Activated CD4-positive, alpha-beta T cell treated with anti-CD3 and anti-CD28 coated beads for 36 hours (primary cell): Measurements from ENCODE around the gene ARHGAP6. TPM values are rescaled to one million over a fixed set of nuclear protein-coding genes. Genes with fewer than 3 reads are reported as not detected.

ENCODE experiments used
- ATAC-seq: fragments of 200-7000 bp; cut with Tn5 transposase; one replicate; pipeline ENCODE4 v1.10.0; 2021; ENCODE audit warnings: mild to moderate bottlenecking, moderate library complexity
- CTCF ChIA-PET: fragments of 350-600 bp; sonication (Branson Sonifier 250); formaldehyde crosslinking; loops from one replicate; lab custom pipeline; 2021; ENCODE audit warnings: antibody characterized with exemption; lab: Charles Lee
- POLR2A ChIA-PET: fragments of 350-600 bp; sonication (Branson Sonifier 250); formaldehyde crosslinking; loops from one replicate; lab custom pipeline; 2021; ENCODE audit warnings: antibody characterized with exemption, inconsistent platforms; lab: Charles Lee
- DNase-seq: peaks from one replicate; pipeline ENCODE4 v3.0.0-alpha.2; 2020
- H3K27ac Mint-ChIP-seq: one replicate; pipeline ENCODE4 v1.8.0; 2021; ENCODE audit warnings: mixed read lengths
- H3K27me3 Mint-ChIP-seq: one replicate; pipeline ENCODE4 v1.8.0; 2021; ENCODE audit warnings: mixed read lengths
- H3K36me3 Mint-ChIP-seq: one replicate; pipeline ENCODE4 v1.8.0; 2021; ENCODE audit warnings: low read depth, mixed read lengths
- H3K4me1 Mint-ChIP-seq: one replicate; pipeline ENCODE4 v1.8.0; 2021; ENCODE audit warnings: mixed read lengths
- H3K4me3 Mint-ChIP-seq: one replicate; pipeline ENCODE4 v1.8.0; 2021; ENCODE audit warnings: mild to moderate bottlenecking, moderate library complexity, mixed read lengths
- H3K9me3 Mint-ChIP-seq: one replicate; pipeline ENCODE4 v1.8.0; 2021; ENCODE audit warnings: low read depth, mixed read lengths
- intact Hi-C, 2 experiments: fragments of 100-400 bp; cut with DNase I in 1 of 2; cut with micrococcal nuclease in 1 of 2; formaldehyde crosslinking; loops; one replicate each; pipeline versions ENCODE4 v1.14.2 to v1.15.1; 2022 to 2024; cut with DNase I, micrococcal nuclease
- total RNA-seq, 2 experiments: library from RNA; stranded (reverse); gene quantifications; one replicate each; pipeline ENCODE4 v1.2.3, GENCODE V29; 2021

ARHGAP6 gene
- total RNA-seq, 2 experiments from 2014 or later, result not detected

DNA sequence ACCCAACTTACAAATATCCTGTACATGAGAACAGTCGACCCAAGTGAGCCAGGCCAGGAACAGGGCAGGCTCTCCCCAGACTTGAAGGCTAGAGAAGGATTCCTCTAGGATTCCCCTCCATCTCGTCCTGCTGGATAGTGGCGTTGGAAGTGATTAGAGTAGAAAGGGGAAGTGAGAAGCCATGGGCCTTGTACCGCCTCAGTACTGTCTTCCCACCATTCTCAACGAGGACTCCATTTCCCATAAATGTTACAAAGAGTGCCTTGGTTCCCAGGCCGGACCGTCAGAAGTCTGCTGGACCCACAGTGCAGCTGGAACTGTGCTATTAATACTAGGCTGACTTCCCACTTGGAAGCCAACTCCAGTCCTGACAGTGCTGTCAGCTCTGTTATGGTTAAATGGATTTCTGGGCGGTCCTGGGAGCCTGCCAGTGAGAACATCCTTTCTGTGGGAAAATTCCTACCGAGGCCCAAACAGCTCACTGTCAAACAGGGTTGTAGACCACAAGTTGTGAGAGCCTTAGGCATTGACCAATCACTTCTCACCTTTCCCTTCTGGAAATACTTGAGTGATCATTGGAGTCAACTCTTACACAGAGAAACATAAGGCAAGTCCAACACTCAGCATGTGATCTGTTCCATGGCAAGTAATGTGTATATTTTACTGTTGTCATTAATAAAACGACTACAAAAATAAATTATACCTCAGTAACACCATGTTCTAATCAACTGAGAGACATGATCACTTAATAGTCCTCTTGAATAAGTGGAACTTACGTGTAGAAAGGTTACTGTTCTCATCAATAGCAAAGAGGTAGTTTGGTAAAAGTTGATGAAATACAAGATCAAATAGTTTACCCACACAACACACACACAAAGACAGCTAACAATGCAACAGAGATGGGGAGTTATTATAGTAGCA lies 314.1 kb downstream of the ARHGAP6 start:
- CTCF ChIA-PET, result no interaction called here
- Mint-ChIP-seq H3K27me3 (no peaks in the 10 kb centered on the region), H3K9me3 (no peaks in the 10 kb centered on the region), H3K27ac (no peak overlapping the region), H3K4me1 (peaks cover 2% of the 10 kb centered on the region), H3K4me3 (no peak overlapping the region), H3K36me3 (no peaks in the 10 kb centered on the region)
- POLR2A ChIA-PET, result no interaction called here
- DNase-seq, result no peak
- ATAC-seq, result no peak
- intact Hi-C loops, result no loop called here

DNA sequence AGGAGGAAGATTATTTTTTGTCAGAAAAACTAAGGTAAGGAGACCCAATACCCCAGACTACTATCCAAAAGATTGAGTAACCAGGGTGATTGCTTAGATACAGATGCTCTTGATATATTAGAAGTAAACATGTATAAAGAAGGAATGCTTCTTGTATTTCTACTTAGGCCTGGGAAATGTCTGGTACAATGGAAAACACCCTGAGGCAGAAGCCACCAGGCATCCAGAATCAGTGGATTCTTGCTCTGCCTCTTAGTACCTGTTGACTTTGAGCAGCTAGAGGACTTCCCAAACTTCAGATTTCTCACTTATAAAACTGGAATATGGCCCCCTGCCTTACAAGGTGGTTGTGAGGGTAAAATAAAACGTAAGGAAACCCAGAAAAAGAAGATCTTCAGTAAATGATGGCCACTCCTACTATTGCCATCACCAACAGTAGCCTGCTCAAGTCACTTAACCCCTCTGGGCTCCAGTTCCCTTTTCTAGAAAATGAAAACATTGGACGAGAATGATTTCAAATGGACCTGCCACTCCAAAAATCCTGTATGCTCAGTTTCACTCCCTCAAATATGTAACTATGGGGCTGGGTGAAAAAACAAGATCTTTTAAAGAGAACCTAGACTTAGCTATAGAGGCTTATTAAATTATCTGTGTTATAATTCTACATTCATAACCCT lies 315.9 kb downstream of the ARHGAP6 start:
- Mint-ChIP-seq H3K4me3 (no peak overlapping the region), H3K27me3 (no peaks in the 10 kb centered on the region), H3K4me1 (peaks cover 2% of the 10 kb centered on the region), H3K36me3 (no peaks in the 10 kb centered on the region), H3K27ac (no peak overlapping the region), H3K9me3 (no peaks in the 10 kb centered on the region)
- intact Hi-C loops, result no loop called here
- DNase-seq (no peak), ATAC-seq (no peak)
- CTCF ChIA-PET, result no interaction called here
- POLR2A ChIA-PET, result no interaction called here

DNA sequence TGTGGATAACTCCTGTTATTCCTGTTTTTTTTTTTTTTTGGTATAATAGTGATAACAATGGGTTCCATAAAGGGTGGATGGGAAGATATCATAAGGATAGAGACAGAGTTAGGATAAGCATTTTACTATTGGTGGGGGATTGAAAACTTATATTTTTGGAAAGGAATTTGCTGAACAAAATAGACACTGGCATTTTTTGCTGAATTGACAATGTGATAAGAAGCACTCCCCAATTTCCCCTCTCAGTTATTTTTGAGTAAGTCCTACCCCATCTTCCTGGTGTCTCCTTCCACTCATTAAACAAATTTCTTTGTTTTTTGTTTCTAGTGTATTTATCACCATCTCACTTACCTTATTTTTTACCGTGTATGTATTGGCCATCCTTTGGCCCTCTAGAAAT lies 316.7 kb downstream of the ARHGAP6 start:
- ATAC-seq (no peak), DNase-seq (no peak)
- no peak overlapping the region for H3K27ac Mint-ChIP-seq
- no peak overlapping the region for H3K4me3 Mint-ChIP-seq
- no peaks in the 10 kb centered on the region for H3K9me3 Mint-ChIP-seq
- no peaks in the 10 kb centered on the region for H3K27me3 Mint-ChIP-seq
- intact Hi-C loops, result no loop called here
- POLR2A ChIA-PET, result no interaction called here
- no peaks in the 10 kb centered on the region for H3K36me3 Mint-ChIP-seq
- peaks cover 2% of the 10 kb centered on the region for H3K4me1 Mint-ChIP-seq
- CTCF ChIA-PET, result no interaction called here

DNA sequence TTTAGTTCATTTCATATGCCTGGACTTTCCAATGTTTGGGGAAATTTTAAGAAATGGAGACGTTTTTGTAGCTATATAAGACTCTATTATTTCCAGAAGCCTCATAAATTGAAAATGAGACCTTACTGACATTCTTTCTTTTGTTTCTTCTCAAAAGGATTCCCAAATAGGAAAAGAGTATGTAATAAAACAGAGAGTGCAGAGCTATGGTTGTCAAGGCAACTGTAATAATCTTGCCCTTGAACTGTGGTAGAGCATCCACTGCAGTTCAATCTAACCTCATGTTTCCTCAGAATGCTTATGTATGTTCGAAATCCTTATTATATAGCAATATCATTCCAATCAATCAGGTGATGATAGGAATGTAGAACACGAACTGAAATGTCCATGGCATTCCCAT lies 318.4 kb downstream of the ARHGAP6 start:
- ATAC-seq, result no peak
- Mint-ChIP-seq H3K27ac (no peak overlapping the region), H3K9me3 (no peaks in the 10 kb centered on the region), H3K27me3 (no peaks in the 10 kb centered on the region), H3K4me1 (peaks cover 2% of the 10 kb centered on the region), H3K4me3 (no peak overlapping the region), H3K36me3 (no peaks in the 10 kb centered on the region)
- intact Hi-C loops, result no loop called here
- ChIA-PET CTCF (no interaction called here), POLR2A (no interaction called here)
- no peak for DNase-seq

DNA sequence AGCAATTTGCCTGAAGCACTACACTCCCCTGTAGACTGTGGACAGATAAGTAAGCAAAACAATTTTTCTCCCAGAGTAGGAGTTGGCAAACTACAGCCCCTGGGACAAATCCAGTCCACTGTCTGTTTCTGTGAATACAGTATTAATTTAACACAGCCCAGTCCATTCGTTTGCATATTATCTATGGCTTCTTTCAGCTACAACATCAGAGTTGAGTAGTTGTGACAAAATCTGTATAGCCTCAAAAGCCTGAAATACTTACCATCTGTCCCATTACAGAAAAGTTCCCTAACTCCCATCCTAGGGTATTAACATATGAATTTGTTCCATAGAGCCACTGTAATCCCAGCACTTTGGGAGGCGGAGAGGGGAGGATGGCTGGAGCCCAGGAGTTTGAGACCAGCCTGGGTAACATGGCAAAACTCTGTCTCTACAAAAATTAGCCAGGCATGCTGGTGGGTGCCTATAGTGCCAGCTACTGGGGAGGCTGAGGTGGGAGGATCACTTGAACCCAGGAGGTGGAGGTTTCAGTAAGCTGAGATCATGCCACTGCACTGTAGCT lies 319.5 kb downstream of the ARHGAP6 start:
- Mint-ChIP-seq H3K36me3 (no peaks in the 10 kb centered on the region), H3K27me3 (no peaks in the 10 kb centered on the region), H3K27ac (no peak overlapping the region), H3K9me3 (no peaks in the 10 kb centered on the region), H3K4me3 (no peak overlapping the region), H3K4me1 (peaks cover 5% of the 10 kb centered on the region)
- ChIA-PET POLR2A (no interaction called here), CTCF (no interaction called here)
- no peak for ATAC-seq
- no peak for DNase-seq
- intact Hi-C loops, result no loop called here

DNA sequence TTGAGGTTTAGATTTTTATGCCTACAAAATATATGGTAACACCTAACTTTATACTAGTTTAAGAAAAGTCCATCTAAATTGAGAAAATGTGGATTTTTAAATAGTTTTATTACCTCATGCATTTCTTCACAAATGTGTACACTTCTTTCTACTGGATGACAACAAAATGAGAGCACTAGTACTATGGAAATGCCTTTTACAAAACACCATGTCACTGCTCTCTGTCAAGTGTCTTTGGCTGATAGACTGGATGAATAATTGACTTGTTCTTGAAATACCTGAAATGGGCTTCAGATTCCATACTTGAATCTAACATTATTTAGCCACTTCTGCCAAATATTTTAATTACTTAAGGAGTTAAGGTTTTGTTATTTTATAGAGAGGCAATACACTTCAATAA lies 323.0 kb downstream of the ARHGAP6 start:
- peaks cover 2% of the 10 kb centered on the region for H3K27me3 Mint-ChIP-seq
- CTCF ChIA-PET, result no interaction called here
- DNase-seq (no peak), ATAC-seq (no peak)
- no peak overlapping the region for H3K4me3 Mint-ChIP-seq
- intact Hi-C loops, result no loop called here
- no peaks in the 10 kb centered on the region for H3K9me3 Mint-ChIP-seq
- POLR2A ChIA-PET, result no interaction called here
- H3K4me1 Mint-ChIP-seq, result peaks cover 2% of the 10 kb centered on the region
- no peaks in the 10 kb centered on the region for H3K36me3 Mint-ChIP-seq
- no peak overlapping the region for H3K27ac Mint-ChIP-seq

DNA sequence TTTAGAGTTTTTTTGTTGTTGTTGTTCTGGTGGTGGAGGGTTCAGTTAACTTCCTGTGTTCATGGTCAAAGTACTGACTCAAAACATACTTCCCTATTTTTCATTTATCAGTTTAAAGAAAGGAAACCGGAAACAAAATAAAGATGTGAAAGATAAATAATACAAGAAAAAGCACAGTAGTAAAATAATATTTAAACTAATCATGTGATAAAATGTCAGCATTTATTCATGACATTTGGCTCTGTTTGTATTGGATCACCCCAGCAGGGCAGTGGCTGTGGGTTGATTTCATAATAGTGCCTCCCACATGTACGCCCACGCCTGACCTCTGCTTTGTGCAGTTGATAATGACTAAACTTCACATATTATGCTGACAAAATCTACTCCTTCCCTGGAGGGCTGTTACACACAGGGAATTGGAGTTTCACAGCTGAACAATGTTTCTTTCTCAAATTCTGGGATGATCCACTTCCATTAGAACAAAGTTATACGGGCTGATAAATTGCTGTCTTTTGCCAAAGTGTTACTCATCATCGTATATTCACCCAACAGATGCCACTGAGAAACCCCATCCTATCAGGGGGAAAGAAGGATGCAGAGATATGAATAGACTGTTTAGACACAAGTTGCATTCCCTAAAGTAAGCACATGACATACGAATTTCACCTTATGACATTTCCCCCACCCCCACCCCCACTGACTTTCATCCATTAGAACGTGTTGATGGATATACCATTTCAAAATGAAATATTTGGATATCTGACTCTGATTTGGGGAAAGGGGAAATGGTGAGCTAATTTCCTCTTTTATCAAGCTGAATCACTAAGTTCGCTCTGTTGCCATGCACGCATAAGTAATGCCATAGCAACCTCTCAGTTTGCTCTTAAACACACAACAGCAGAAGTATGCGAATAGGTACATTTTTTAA lies 324.2 kb downstream of the ARHGAP6 start:
- DNase-seq, result peak; percentile 3
- intact Hi-C loops, result no loop called here
- Mint-ChIP-seq H3K27ac (no peak overlapping the region), H3K36me3 (no peaks in the 10 kb centered on the region), H3K27me3 (peaks cover 2% of the 10 kb centered on the region), H3K9me3 (no peaks in the 10 kb centered on the region), H3K4me1 (peaks cover 2% of the 10 kb centered on the region), H3K4me3 (no peak overlapping the region)
- no peak for ATAC-seq
- ChIA-PET POLR2A (no interaction called here), CTCF (no interaction called here)

DNA sequence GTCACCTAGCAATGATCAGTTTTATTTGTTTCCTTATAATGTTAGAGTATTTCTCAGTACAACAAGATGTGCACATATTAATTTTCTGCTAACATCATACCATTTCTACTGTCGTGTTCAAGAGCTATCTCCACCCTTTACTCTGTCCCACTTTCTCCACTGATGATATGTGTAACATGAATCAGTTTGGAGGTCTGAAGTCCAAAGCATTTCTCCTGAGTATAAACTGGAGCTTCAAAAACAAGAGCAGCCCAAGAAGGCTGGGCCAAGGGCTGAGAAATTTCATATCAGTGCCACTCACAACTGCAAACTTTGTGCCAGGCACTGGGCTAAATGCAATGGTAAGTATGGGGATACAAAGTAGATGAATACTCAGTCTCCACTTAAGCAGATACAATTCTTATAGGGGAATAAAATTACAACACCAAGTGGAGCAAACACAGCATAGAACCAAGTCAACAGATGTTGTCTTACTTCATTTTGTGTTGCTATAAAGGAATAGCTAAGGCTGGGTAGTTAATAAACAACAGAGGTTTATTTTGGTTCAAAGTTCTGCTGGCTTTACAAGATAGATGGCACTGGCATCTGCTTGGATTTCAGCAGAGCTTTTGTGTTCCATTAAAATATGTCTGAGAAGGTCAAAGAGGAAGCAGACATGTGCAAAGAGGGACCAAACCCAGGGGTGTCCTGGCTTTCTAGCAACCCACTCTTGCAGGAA lies 328.3 kb downstream of the ARHGAP6 start:
- no peak overlapping the region for H3K27ac Mint-ChIP-seq
- intact Hi-C loops, result no loop called here

DNA sequence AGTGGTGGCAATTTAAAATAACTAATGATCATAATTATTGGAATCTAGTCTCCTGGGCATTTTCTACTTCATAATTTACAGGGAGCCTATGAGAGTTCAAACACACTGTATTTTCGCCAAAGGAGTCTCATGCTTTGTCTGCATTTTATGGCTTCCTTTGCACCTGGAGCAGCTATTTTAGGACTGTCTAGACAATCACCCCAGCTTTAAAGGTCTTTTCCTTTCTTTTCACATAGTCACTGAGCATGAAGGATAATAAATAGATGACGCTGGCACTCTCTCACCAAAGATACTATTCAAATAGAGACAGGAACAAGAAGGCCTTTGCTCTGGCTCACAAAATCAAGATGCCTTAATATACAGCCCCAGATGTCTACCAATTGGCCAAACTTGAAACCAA lies 329.5 kb downstream of the ARHGAP6 start:
- Mint-ChIP-seq H3K27me3 (peaks cover 2% of the 10 kb centered on the region), H3K4me3 (no peak overlapping the region), H3K27ac (no peak overlapping the region), H3K36me3 (no peaks in the 10 kb centered on the region), H3K4me1 (no peaks in the 10 kb centered on the region), H3K9me3 (no peaks in the 10 kb centered on the region)
- DNase-seq (no peak), ATAC-seq (no peak)
- POLR2A ChIA-PET, result no interaction called here
- CTCF ChIA-PET, result no interaction called here
- intact Hi-C loops, result no loop called here

More for the DNA sequence above, 328.3 kb downstream of the ARHGAP6 start:
- Mint-ChIP-seq H3K4me3 (no peak overlapping the region), H3K9me3 (no peaks in the 10 kb centered on the region), H3K27me3 (peaks cover 2% of the 10 kb centered on the region), H3K4me1 (peaks cover 2% of the 10 kb centered on the region), H3K36me3 (no peaks in the 10 kb centered on the region)
- DNase-seq, result no peak
- ChIA-PET POLR2A (no interaction called here), CTCF (no interaction called here)
- ATAC-seq, result no peak

DNA sequence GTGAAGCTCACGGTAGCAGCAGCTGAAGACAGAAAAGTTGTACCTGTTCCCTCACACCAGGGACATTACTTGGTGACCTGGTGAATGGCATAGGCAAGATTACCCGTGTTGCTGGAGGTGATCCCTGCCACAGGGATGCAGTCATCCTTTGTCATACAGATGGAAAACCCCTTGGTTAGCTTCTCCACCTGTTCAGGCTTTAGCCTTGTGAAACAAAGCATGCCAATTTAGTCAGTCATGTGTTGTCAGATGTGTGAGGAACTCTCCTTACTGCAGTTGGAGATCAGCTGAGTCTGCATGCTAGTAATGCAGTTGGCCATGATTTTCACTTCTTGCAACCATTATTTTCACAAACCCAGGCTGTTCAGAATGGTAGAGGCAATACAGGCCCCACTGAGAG lies 331.6 kb downstream of the ARHGAP6 start:
- Mint-ChIP-seq H3K27me3 (peaks cover under 1% of the 10 kb centered on the region), H3K36me3 (no peaks in the 10 kb centered on the region), H3K4me1 (no peaks in the 10 kb centered on the region), H3K4me3 (no peak overlapping the region), H3K27ac (no peak overlapping the region), H3K9me3 (no peaks in the 10 kb centered on the region)
- ChIA-PET POLR2A (no interaction called here), CTCF (no interaction called here)
- intact Hi-C loops, result no loop called here
- ATAC-seq (no peak), DNase-seq (no peak)

DNA sequence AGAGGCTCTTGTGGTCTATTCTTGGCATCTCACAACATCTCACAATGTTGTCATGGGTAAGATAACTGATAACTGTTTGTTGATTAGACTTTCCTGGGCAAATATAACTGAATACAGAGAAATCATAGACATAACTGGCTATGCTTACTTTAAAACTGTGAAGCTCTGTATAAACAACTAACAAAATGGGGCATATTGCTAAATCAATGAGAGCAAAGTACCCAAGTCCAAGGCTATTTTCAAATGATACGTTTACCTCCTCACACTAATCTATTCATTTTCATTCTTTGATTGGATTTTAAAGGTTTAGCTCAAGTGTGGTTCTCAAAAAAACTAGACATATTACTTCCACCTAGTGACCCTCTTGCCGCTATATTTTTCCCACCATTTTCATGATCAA lies 333.9 kb downstream of the ARHGAP6 start:
- Mint-ChIP-seq H3K36me3 (no peaks in the 10 kb centered on the region), H3K9me3 (no peaks in the 10 kb centered on the region), H3K4me3 (no peak overlapping the region), H3K27ac (no peak overlapping the region), H3K4me1 (no peaks in the 10 kb centered on the region), H3K27me3 (no peaks in the 10 kb centered on the region)
- ChIA-PET POLR2A (no interaction called here), CTCF (no interaction called here)
- intact Hi-C loops, result no loop called here
- DNase-seq (no peak), ATAC-seq (no peak)
